IPS DF 6.9 (cell line): ENCODE results near the gene NRROS.

Source experiments
- DNase-seq: peaks from one replicate; pipeline ENCODE4 v3.0.0-alpha.2; 2013; ENCODE audit warnings: low read depth, low spot score
- H3K27ac ChIP-seq: one replicate; pipeline ENCODE4 v1.5.1; 2013; ENCODE audit warnings: low read length, control low read depth
- H3K27me3 ChIP-seq: 2 replicates; pipeline ENCODE4 v1.6.1; 2013; ENCODE audit warnings: mild to moderate bottlenecking, low read length; ENCODE audit not compliant: control insufficient read depth, insufficient read depth
- H3K36me3 ChIP-seq: 2 replicates; pipeline ENCODE4 v1.6.1; 2013; ENCODE audit warnings: low read length; ENCODE audit not compliant: control insufficient read depth, insufficient read depth
- H3K4me1 ChIP-seq: 2 replicates; pipeline ENCODE4 v1.6.1; 2013; ENCODE audit warnings: low read length; ENCODE audit not compliant: control insufficient read depth, insufficient read depth
- H3K4me3 ChIP-seq: 2 replicates; pipeline ENCODE4 v1.5.1; 2013; ENCODE audit warnings: mild to moderate bottlenecking, low read length
- H3K9me3 ChIP-seq: 2 replicates; pipeline ENCODE4 v1.6.1; 2013; ENCODE audit warnings: low read length, inconsistent platforms; ENCODE audit not compliant: control insufficient read depth, insufficient read depth
- WGBS: extraction: QIAGEN DNeasy Blood & Tissue Kit; methylation state at CpG from one replicate; pipeline ENCODE4 v1.1.7; 2013; ENCODE audit warnings: mixed read lengths, missing lambda C conversion rate; ENCODE audit not compliant: insufficient read length, insufficient coverage; 5-methylcytosine and 5-hydroxymethylcytosine counted together

NRROS gene

DNA sequence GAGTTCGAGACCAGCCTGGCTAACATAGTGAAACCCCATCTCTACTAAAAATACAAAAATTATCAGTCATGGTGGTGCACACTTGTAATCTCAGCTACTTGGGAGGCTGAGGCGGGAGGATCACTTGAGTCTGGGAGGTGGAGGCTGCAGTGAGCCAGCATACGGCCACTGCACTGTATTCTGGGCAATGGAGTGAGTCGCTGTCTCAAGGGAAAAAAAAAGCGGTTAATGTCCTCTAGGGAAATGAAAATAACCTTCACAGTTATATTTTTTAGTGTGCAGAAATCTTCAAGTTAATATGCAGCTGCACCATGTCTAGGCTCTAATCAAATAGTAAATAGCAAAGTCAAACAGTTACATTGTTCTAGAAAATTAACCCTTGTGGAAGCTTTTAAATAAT, 57.8 kb downstream of the NRROS start:
- Histone ChIP-seq H3K4me1 (no peaks in the 10 kb centered on the region), H3K27ac (no peak overlapping the region), H3K27me3 (no peaks in the 10 kb centered on the region), H3K4me3 (no peak overlapping the region), H3K9me3 (no peaks in the 10 kb centered on the region), H3K36me3 (no peaks in the 10 kb centered on the region)
- DNase-seq = no peak
- WGBS = no CpG with 5 or more reads among the region's 5 CpGs

GRCh38 chr3:196699749-196700148, 60.3 kb downstream of the NRROS start:
- H3K4me3 ChIP-seq = no peak overlapping the region
- H3K4me1 ChIP-seq = no peaks in the 10 kb centered on the region
- no peaks in the 10 kb centered on the region for H3K9me3 ChIP-seq
- H3K36me3 ChIP-seq = no peaks in the 10 kb centered on the region
- no peak overlapping the region for H3K27ac ChIP-seq
- H3K27me3 ChIP-seq = no peaks in the 10 kb centered on the region
- no peak for DNase-seq
- WGBS = no CpG with 5 or more reads among the region's 7 CpGs

DNA sequence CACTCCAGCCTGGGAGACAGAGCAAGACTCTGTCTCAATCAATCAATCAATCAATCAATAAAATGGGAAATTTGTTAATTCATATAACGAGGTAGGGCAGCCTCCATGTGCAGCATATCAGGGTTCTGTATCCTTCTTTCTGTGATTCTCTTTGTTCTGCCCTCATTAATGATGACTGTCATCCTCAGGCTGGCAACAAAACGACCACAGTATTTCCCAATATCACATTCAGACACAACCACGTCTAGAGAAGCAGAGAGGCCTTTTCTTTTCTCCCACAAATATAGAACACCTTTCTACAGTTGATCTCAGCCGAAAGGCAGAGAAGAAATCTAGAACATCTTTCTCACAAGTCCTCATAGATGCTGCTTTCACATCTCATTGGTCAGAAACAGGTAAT, 61.3 kb downstream of the NRROS start:
- no CpG with 5 or more reads among the region's 4 CpGs for WGBS
- H3K9me3 ChIP-seq = no peaks in the 10 kb centered on the region
- no peak for DNase-seq
- no peaks in the 10 kb centered on the region for H3K27me3 ChIP-seq
- no peak overlapping the region for H3K27ac ChIP-seq
- no peaks in the 10 kb centered on the region for H3K4me1 ChIP-seq
- H3K36me3 ChIP-seq = no peaks in the 10 kb centered on the region
- H3K4me3 ChIP-seq = no peak overlapping the region

DNA sequence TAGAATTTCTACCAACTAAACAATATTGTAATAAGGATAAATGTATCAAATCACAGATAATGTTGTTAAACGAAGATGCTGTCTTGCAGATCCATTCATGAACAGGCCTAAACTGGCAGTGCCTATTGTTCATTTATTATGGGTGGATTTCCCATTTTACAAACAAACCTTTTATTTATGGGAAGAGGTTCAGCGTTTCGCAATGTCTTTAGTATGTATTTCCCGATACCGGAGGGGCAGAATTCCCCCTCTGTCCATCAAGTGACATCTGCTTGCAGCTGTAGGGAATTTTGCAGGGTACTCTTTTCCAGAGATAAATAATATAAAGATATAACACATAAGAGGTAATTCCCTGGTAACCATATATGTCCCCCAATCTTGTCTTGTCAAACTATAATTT, 66.8 kb downstream of the NRROS start:
- H3K9me3 ChIP-seq = no peaks in the 10 kb centered on the region
- WGBS = no CpG with 5 or more reads among the region's 5 CpGs
- no peak overlapping the region for H3K4me3 ChIP-seq
- no peak overlapping the region for H3K27ac ChIP-seq
- no peaks in the 10 kb centered on the region for H3K36me3 ChIP-seq
- no peaks in the 10 kb centered on the region for H3K4me1 ChIP-seq
- no peak for DNase-seq
- no peaks in the 10 kb centered on the region for H3K27me3 ChIP-seq

GRCh38 chr3:196706731-196707130, 67.2 kb downstream of the NRROS start:
- WGBS = no CpG with 5 or more reads among the region's 4 CpGs
- H3K9me3 ChIP-seq = no peaks in the 10 kb centered on the region
- H3K27me3 ChIP-seq = no peaks in the 10 kb centered on the region
- no peak overlapping the region for H3K27ac ChIP-seq
- DNase-seq = no peak
- H3K4me3 ChIP-seq = no peak overlapping the region
- no peaks in the 10 kb centered on the region for H3K4me1 ChIP-seq
- no peaks in the 10 kb centered on the region for H3K36me3 ChIP-seq

DNA sequence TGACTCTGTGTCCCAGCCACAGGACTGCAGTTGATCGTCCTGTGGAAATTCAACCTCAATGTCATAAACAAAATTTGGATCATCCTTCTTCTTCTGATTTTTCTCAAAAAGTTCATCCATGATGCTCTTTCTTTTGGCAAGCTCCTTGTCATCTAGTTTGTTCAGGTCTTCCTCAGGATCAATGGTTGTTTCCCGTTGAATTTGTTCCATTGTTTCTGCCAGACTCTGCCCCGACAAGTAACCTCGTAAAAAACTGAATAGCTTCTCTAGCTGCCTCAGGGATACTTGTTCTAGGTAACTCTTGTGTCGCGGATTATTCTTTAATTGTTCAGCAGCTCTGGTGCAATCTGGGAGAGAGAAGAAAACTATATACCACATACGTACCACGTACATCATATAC, 68.1 kb downstream of the NRROS start:
- Histone ChIP-seq H3K9me3 (no peaks in the 10 kb centered on the region), H3K36me3 (no peaks in the 10 kb centered on the region), H3K4me1 (no peaks in the 10 kb centered on the region), H3K27me3 (no peaks in the 10 kb centered on the region), H3K4me3 (no peak overlapping the region), H3K27ac (no peak overlapping the region)
- DNase-seq = no peak
- WGBS = no CpG with 5 or more reads among the region's 8 CpGs

- H3K36me3 ChIP-seq = no peaks in the 10 kb centered on the region
- no peaks in the 10 kb centered on the region for H3K4me1 ChIP-seq
- H3K9me3 ChIP-seq = no peaks in the 10 kb centered on the region
- H3K27me3 ChIP-seq = no peaks in the 10 kb centered on the region
- DNase-seq = no peak
- no peak overlapping the region for H3K4me3 ChIP-seq
- no peak overlapping the region for H3K27ac ChIP-seq
- no CpG with 5 or more reads among the region's 7 CpGs for WGBS
These were observed 69.0 kb downstream of the NRROS start for GRCh38 chr3:196708467-196708866.
